ENCODE data around the gene MNAT1. TPM values are rescaled to one million over a fixed set of nuclear protein-coding genes. Genes with fewer than 3 reads are reported as not detected.
"Not testable (repeated sequence)": the region's sequence is repeated elsewhere in the genome, so short reads cannot be mapped to it uniquely, and the experiment has no call there.

The MNAT1 gene
- total RNA-seq, 2 experiments from 2014 or later = 41.6 to 44.1 TPM

DNA sequence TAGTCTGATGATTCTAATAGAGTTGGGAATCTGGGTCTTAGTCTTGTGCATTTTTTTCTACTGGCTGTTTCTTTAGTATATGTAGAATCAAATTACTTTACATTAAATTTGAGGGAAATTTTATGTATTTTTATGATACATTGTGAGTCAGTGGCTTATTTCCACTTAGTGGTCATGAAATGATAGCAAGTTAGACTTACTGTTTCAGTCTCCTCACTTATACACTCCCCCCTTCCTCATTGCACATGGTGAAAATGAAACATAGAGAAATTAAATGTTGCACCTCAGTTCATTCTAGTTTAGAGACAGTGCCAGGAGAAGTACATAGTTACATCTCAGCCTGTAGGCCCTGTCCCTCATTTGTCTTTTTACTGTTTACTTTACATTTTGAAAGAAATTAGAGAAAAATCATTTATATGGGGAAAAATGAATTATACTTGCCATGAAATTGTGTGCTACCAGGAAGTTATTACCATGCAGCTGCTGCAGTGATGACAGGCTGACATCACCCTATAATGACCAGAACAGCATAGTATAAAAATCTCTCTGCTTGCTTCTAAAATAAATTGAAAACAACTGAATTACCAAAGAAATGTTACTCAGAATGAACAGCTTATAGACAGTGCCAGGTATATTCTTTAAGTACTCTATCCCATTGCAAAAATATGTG, 133.1 kb downstream of the MNAT1 start:
- H3K27ac Mint-ChIP-seq = peak overlapping the region; percentile 63
- CTCF ChIA-PET = interaction anchor here (0.8 kb wide), 1 partner anchor 1117 kb away, joined by 3 read pairs; no protein-coding TSS in a partner anchor
- POLR2A ChIA-PET = interaction anchor here (0.6 kb wide), 1 partner anchor 153 kb away, joined by 3 read pairs; no protein-coding TSS in a partner anchor
- H3K4me3 Mint-ChIP-seq = no peak overlapping the region
- intact Hi-C loops (cut with micrococcal nuclease) = no loop called here
- no peaks in the 10 kb centered on the region for H3K36me3 Mint-ChIP-seq (ENCODE audit: low read depth)
- TF ChIP-seq, protein P1, sequence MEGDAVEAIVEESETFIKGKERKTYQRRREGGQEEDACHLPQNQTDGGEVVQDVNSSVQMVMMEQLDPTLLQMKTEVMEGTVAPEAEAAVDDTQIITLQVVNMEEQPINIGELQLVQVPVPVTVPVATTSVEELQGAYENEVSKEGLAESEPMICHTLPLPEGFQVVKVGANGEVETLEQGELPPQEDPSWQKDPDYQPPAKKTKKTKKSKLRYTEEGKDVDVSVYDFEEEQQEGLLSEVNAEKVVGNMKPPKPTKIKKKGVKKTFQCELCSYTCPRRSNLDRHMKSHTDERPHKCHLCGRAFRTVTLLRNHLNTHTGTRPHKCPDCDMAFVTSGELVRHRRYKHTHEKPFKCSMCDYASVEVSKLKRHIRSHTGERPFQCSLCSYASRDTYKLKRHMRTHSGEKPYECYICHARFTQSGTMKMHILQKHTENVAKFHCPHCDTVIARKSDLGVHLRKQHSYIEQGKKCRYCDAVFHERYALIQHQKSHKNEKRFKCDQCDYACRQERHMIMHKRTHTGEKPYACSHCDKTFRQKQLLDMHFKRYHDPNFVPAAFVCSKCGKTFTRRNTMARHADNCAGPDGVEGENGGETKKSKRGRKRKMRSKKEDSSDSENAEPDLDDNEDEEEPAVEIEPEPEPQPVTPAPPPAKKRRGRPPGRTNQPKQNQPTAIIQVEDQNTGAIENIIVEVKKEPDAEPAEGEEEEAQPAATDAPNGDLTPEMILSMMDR (IDR thresholded peaks at IDR 0.05) = no peak
- peaks cover 17% of the 10 kb centered on the region for H3K4me1 Mint-ChIP-seq (ENCODE audit: low read depth)
- H3K27me3 Mint-ChIP-seq = no peaks in the 10 kb centered on the region
- DNase-seq (peak; percentile 4), ATAC-seq (peak; percentile 91)
- no peaks in the 10 kb centered on the region for H3K9me3 Mint-ChIP-seq

DNA sequence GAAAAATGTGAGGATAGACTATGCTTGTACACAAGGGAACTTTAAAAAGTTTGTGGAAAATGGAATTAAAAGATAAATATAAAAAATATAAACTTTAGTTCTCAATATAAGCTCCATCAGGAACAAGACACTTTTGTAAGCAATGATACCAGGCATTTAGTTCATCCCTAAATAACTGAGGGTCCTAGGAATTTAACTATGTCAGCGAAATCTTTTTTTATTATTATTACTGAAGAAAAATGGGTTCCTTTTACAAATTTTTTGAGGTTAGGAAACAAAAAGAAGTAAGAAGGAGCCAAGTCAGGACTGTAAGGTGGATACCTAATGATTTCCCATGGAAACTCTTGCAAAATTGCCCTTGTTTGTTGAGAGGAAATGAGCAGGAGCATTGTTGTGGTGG, 143.6 kb downstream of the MNAT1 start:
- no peak overlapping the region for H3K27ac Mint-ChIP-seq
- ChIA-PET POLR2A (interaction anchor here (0.6 kb wide), 1 partner anchor 18 kb away, joined by 3 read pairs; no protein-coding TSS in a partner anchor), CTCF (no interaction called here)
- H3K4me3 Mint-ChIP-seq = no peak overlapping the region
- no peaks in the 10 kb centered on the region for H3K27me3 Mint-ChIP-seq
- peaks cover 31% of the 10 kb centered on the region for H3K36me3 Mint-ChIP-seq (ENCODE audit: low read depth)
- peaks cover 9% of the 10 kb centered on the region for H3K4me1 Mint-ChIP-seq (ENCODE audit: low read depth)
- DNase-seq (no peak), ATAC-seq (no peak)
- TF ChIP-seq, protein P1 (IDR thresholded peaks at IDR 0.05) = no peak
- intact Hi-C loops (cut with micrococcal nuclease) = no loop called here
- H3K9me3 Mint-ChIP-seq = peaks cover 11% of the 10 kb centered on the region

DNA sequence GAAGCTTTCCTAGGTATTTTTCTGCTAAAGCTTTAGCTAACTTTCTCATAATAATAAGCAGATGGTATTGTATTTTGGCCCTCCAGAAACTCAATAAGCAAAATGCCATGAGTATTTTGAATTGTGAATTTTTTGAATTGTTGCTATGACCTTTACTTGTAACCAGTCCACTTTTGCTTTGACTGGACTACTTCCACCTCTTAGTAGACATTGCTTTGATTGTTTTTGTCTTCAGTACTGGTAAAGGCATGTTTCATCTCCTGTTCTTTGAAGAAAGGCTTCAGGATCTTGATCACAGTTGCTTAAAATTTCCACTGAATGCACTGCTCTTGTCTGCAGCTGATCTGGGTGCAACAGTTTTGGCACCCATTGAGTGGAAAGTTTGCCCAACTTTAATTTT, 144.0 kb downstream of the MNAT1 start:
- H3K27me3 Mint-ChIP-seq = no peaks in the 10 kb centered on the region
- no peak overlapping the region for H3K4me3 Mint-ChIP-seq
- H3K27ac Mint-ChIP-seq = peak overlapping the region; percentile 21
- H3K9me3 Mint-ChIP-seq = peaks cover 13% of the 10 kb centered on the region
- intact Hi-C loops (cut with micrococcal nuclease) = no loop called here
- H3K36me3 Mint-ChIP-seq (ENCODE audit: low read depth) = peaks cover 33% of the 10 kb centered on the region
- DNase-seq (peak; percentile 26), ATAC-seq (peak; percentile 76)
- POLR2A ChIA-PET = interaction anchor here (0.6 kb wide), 1 partner anchor 17 kb away, joined by 3 read pairs; no protein-coding TSS in a partner anchor
- CTCF ChIA-PET = no interaction called here
- TF ChIP-seq, protein P1 (IDR thresholded peaks at IDR 0.05) = no peak
- peaks cover 9% of the 10 kb centered on the region for H3K4me1 Mint-ChIP-seq (ENCODE audit: low read depth)

DNA sequence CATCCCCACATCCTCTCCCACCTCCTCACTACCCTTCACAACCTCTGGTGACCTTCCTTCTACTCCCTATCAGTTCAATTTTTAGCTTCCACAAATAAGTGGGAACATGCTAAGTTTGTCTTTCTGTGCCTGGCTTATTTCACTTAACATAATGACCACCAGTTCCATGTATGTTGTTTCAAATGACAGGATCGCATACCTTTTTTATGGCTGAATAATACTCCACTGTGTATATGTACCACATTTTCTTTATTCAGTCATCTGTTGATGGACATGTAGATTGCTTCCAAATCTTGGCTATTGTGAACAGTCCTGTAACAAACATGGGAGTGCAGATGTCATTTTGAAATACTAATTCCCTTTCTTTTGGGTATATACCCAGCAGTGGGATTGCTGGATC, 147.7 kb downstream of the MNAT1 start:
- no peak for ATAC-seq
- TF ChIP-seq, protein P1 (IDR thresholded peaks at IDR 0.05) = no peak
- no peaks in the 10 kb centered on the region for H3K27me3 Mint-ChIP-seq
- H3K4me3 Mint-ChIP-seq = no peak overlapping the region
- peaks cover 9% of the 10 kb centered on the region for H3K4me1 Mint-ChIP-seq (ENCODE audit: low read depth)
- H3K9me3 Mint-ChIP-seq = peaks cover 30% of the 10 kb centered on the region
- intact Hi-C loops (cut with micrococcal nuclease) = no loop called here
- DNase-seq = no peak
- H3K36me3 Mint-ChIP-seq (ENCODE audit: low read depth) = peaks cover 62% of the 10 kb centered on the region
- CTCF ChIA-PET = no interaction called here
- POLR2A ChIA-PET = interaction anchor here (0.6 kb wide), 1 partner anchor 23 kb away, joined by 3 read pairs; no protein-coding TSS in a partner anchor
- H3K27ac Mint-ChIP-seq = no peak overlapping the region

DNA sequence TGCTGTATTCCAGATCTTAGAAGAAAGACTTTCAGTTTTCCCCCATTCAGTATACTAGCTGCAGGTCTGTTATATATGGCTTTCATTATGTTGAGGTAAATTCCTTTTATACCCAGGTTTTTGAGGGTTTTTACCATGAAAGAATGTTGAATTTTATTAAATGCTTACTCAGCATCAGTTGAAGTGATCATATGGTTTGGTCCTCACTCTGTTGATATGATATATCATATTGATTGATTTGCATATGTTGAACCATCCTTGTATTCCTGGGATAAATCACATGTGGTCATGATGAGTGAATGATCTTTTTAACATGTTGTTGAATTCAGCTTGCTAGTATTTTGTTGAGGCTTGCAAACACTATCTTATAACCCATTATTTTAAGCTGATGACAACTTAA, 149.6 kb downstream of the MNAT1 start:
- CTCF ChIA-PET = interaction anchor here (0.9 to 1.4 kb wide), 2 partner anchors 28 to 96 kb away, joined by 3 to 4 read pairs; partner anchors contain the start of genes SLC38A6 and TRMT5
- peaks cover under 1% of the 10 kb centered on the region for H3K4me1 Mint-ChIP-seq (ENCODE audit: low read depth)
- peaks cover 65% of the 10 kb centered on the region for H3K36me3 Mint-ChIP-seq (ENCODE audit: low read depth)
- intact Hi-C loops (cut with micrococcal nuclease) = no loop called here
- POLR2A ChIA-PET = no interaction called here
- DNase-seq (no peak), ATAC-seq (no peak)
- no peak overlapping the region for H3K4me3 Mint-ChIP-seq
- peaks cover 30% of the 10 kb centered on the region for H3K9me3 Mint-ChIP-seq
- TF ChIP-seq, protein P1 (IDR thresholded peaks at IDR 0.05) = no peak
- H3K27me3 Mint-ChIP-seq = no peaks in the 10 kb centered on the region
- no peak overlapping the region for H3K27ac Mint-ChIP-seq

DNA sequence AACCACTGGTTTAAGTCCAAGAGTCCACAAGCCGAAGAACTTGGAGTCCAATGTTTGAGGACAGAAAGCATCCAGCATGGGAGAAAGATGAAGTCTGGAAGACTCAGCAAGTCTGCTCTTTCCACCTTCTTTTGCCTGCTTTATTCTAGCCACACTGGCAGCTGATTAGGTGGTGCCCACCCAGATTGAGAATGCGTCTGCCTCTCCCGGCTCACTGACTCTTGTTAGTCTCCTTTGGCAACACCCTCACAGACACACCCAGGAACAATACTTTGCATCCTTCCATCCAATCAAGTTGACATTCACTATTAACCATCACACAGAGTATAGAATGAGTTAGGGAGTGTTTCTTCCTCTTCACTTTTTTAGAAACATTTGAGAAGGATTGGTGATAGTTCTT, 156.1 kb downstream of the MNAT1 start:
- POLR2A ChIA-PET; ATAC-seq; H3K4me3 Mint-ChIP-seq; H3K27ac Mint-ChIP-seq; H3K9me3 Mint-ChIP-seq; H3K27me3 Mint-ChIP-seq; intact Hi-C loops (cut with micrococcal nuclease); CTCF ChIA-PET; DNase-seq: not testable (repeated sequence)
- peaks cover 17% of the 10 kb centered on the region for H3K4me1 Mint-ChIP-seq (ENCODE audit: low read depth)
- peaks cover 18% of the 10 kb centered on the region for H3K36me3 Mint-ChIP-seq (ENCODE audit: low read depth)

Measured in activated CD8-positive, alpha-beta T cell treated with anti-CD3 and anti-CD28 coated beads for 36 hours (primary cell).